HG02870 (cell line): ENCODE measurements around the gene CIAO1.
A peak's percentile ranks its signal among the peaks of the same experiment; 100 is the strongest.
"Not testable (repeated sequence)": the region's sequence is repeated elsewhere in the genome, so short reads cannot be mapped to it uniquely, and the experiment has no call there.

ENCODE experiments used
- ATAC-seq: cut with Tn5 transposase; IDR thresholded peaks from one replicate; pipeline ENCODE4 v1.9.1; 2021; ENCODE audit warnings: mild to moderate bottlenecking, moderate library complexity; ENCODE audit not compliant: unreplicated experiment

The CIAO1 gene

GRCh38 chr2:96265840-96266679 lies at the start of gene CIAO1, which contains the start of gene TMEM127:
CIAO1 (plus strand) TSS chr2:96266225; CDS start chr2:96266351, 126 bp downstream.
TMEM127 (minus strand) TSS chr2:96265997; CDS start chr2:96265381, 616 bp downstream.
- peak; percentile 92 for ATAC-seq

DNA sequence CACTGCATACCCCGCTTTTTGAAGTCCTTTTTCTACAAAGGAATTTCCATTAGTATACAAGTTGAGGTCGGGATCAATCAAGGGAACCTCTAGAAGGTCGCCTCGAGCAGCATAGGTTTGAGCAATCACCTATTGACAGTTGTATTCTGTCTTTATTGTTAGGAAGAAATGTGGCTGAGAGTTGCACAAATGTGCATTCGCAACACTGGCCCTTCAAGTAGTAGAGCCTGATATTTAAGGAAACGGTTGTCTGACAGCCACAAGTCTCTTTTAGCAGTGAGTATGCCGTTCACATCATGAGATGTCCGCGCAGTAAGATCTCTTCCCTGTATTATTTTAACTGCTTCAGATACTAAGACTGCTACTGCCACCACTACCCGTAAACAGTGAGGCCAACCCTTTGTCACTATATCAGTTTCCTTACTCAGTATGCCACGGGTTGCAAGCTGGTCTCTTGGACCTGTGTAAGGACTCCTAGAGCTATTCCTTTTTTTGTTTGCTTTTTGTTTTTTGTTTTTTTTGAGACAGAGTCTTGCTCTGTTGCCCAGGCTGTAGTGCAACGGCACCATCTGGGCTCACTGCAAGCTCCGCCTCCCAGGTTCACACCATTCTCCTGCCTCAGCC lies 47.4 kb upstream of the CIAO1 start:
- no peak for ATAC-seq

DNA sequence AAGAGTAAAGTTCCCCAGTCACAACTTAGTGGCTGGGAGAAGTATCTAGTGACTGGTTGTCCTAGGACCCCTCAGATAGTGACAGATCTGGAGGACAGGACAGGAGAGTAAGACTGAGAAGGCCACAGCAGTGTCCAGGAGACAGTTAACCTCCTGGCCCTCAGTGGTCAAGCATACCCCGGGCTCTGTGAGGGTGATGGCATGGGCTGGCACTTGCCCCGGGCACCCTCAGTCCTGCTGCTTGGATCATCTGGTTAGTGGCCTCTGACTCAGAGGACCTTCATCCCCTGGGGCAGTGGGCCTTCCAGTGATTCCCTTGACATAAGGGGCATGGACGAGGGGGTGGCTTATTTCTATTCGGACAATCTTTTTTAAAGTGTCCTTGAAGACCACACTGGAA lies 46.1 kb upstream of the CIAO1 start:
- not testable (repeated sequence) for ATAC-seq

DNA sequence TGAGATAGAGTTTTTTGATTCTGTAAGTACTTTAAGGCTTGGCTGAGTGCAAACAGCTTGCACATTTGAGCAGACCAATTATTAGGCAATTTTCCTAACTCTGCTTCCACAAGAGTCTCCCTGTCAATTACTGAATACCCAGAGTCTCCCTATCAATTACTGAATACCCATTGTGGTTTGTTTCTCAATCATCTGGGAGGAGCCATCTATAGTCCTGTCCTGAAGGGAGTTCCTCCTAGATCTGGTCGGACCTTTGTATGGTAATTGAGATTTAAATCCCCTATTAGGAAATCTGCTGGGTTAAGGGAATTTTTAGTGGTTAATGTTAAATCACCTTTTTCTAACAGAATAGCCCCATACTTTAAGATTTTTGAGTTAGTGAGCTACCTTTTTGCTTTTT lies 44.9 kb upstream of the CIAO1 start:
- ATAC-seq: not testable (repeated sequence)

GRCh38 chr2:96225016-96225533 lies 41.0 kb upstream of the CIAO1 start:
- peak; percentile 77 for ATAC-seq

DNA sequence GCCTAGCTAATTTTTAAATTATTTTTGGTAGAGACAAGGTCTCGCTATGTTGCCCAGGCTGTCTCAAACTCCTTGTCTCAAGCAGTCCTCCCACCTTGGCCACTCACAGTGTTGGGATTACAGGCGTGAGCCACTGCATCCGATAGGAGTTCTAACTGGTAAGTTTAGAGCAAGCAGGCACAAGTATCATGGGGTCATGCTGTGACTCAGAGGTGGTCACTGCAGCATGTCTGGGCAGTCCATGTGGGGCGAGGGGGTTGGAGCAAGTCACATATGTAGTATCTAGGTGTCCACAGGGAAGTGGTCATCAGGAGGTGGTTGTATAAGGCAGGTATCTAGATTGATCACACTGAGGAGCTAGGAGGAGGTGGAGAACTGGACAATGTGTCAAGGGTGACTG lies 34.7 kb upstream of the CIAO1 start:
- no peak for ATAC-seq

GRCh38 chr2:96233436-96233835 lies 32.6 kb upstream of the CIAO1 start:
- ATAC-seq: no peak

GRCh38 chr2:96233880-96234316 lies 32.1 kb upstream of the CIAO1 start:
- peak; percentile 95 for ATAC-seq

- no peak for ATAC-seq
These were observed 29.1 kb upstream of the CIAO1 start for GRCh38 chr2:96236882-96237281.

- ATAC-seq: no peak
These were observed 27.8 kb upstream of the CIAO1 start for GRCh38 chr2:96238266-96238665.

DNA sequence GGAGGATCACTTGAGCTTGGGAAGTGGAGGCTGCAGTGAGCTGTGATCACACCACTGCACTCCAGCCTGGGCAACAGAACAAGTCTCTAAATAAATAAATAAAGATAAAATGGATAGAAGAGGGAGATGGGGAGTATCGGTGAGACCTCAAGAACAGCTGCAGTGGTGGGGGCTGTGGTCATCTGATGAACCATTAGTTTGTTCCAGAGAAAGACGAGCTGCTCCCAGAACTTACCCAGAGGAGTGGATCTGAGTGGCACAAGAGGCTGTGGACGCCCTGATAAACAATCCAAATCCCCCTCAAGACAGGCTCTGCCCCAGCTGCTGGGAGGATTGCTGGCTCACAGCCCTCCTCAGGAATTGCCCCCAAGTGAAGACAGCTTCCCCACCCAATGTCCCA lies 26.9 kb upstream of the CIAO1 start:
- no peak for ATAC-seq

DNA sequence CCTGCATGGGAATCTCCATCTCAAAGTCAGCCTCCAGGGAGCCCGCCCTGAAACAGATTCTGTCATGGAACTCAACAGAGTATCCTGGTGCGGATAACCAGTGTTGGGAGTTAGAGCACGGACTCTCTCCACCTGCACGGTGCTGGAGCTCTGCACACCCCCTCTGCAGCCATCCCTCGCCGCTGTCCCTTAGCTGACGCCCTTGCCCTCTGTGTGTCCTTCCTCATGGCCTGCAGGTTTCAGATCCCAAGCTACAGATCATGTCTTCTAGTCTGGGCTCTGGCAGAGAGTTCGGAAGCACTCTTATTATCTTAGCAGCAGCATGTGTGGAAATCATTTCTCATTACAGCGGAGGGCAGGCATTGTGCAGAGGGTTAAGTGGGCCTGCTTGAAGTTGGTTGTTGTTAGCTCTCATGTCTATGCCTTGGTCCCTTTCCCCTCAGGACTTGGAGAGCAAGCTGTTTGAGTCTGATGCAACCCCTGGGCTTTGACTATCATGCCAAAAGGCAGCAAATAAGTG lies 26.2 kb upstream of the CIAO1 start:
- no peak for ATAC-seq

GRCh38 chr2:96240341-96241038 lies 25.5 kb upstream of the CIAO1 start:
- no peak for ATAC-seq

DNA sequence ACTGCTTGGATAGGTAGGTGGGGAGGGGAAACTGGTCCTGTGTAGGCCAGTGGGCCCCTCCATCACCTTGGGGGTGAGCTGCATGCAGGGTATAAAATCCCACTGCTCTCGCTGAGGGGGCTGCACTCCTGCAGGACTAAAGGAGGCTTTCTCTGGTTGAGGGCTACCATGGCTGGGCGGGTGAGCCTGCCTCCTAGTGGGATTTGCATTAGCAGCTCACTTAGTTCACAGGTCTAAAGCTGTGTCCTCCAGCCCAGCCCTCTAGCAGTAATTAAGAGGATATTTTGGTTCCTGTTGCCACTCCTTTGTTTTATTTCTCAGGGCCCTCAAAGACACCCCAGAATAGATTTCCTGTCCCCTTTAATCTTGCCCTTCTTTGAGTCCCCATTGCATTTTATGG lies 24.8 kb upstream of the CIAO1 start:
- no peak for ATAC-seq

DNA sequence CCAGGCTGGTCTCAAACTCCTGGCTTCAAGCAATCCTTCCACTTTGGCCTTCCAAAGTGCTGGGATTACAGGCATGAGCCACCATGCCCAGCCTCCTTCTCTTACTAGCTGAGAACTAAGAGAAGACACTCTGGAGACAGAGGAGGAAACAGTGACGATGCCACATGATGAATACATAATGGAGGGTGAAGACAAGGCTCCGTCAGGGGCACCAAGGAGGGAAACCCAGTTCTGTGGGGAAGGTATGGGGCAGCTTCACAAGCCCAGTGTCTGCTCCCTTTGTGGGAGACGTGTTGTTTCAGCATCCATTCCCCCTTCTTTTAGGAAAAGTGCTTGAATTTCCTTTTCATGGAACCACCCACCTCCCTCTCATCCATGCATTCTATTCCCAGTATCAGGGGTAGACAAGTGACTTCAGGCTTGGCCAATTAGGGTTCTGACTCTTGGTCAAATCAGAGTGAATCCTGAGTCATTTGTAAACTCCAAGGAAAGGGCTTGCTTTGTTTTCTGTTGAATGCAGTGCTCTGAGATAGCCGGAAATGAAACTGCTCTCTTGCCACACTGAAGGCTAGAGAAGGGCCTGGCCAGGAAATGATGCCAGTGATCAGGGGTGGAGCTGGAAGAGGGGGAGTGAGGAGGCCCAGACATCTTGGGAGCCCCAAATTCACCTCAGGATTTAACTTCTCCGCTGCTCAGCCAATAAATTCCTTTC lies 24.0 kb upstream of the CIAO1 start:
- peak; percentile 78 for ATAC-seq

DNA sequence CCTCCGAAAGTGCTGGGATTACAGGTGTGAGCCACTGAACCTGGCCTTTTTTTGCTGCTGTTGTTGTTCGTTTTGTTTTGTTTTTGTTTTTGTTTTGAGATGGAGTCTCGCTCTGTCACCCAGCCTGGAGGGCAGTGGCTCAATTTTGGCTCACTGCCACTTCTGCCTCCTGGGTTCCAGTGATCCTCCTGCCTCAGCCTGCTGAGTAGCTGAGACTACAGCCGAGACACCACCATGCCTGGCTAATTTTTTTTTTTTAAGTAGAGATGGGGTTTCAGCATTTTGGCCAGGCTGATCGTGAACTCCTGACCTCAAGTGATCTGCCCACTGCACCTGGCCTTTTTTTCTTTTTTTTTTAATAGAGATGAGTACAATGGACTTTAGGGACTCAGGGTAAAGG lies 22.2 kb upstream of the CIAO1 start:
- ATAC-seq: no peak

DNA sequence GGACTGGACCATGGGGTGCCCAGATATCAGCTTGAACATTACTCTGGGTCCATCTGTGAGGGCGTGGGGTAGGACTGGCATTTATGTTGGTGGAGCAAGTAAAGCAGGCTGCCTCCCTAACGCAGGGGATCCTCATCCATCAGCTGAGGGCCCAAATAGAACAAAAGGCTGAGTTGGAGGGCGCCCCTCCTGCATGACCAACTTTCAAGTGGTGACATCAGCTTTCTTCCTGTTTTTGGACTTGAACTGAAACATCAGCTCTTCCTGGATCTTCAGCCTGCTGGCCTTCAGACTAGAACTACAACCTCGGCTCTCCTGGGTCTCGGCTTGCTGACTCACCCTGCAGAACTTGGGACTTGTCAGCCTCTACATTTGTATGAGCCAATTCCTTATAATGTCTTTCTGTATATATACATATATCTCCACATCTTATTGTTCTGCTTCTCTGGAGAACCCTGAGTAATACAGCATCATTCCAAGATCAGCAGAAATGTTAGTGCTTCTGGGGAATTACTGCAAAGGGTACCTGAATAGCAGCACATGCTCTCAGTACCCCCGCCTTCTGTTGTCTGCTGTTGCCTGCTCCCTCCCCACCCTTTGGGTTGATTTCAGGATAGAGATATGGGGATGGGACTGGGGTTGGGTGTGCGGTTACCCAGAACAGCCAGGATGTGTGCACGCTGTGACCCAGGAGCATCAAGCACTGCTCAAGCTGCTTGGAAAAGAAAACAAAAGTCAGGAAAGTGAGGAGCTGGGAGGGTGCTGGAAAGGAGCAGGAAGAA lies 20.2 kb upstream of the CIAO1 start:
- no peak for ATAC-seq

- no peak for ATAC-seq
These were observed 19.0 kb upstream of the CIAO1 start for GRCh38 chr2:96247009-96247408.

- no peak for ATAC-seq
These were observed 18.1 kb upstream of the CIAO1 start for GRCh38 chr2:96247896-96248295.

GRCh38 chr2:96248624-96249023 lies 17.4 kb upstream of the CIAO1 start:
- no peak for ATAC-seq
